NCI-H2107 treated with DMSO at 0.1 percent for 48 hours (cell line): ENCODE measurements around the gene SLC1A1.
"Not testable (repeated sequence)": the region's sequence is repeated elsewhere in the genome, so short reads cannot be mapped to it uniquely, and the experiment has no call there.

Source experiments
- DNase-seq: peaks from one replicate; lab custom pipeline; 2025; ENCODE audit not compliant: unreplicated experiment; lab: John Stamatoyannopoulos, UW

The SLC1A1 gene

GRCh38 chr9:4540425-4540824 lies 50.2 kb downstream of the SLC1A1 start:
- no peak for DNase-seq

GRCh38 chr9:4541281-4541680 lies 51.0 kb downstream of the SLC1A1 start:
- no peak for DNase-seq

GRCh38 chr9:4541856-4542255 lies 51.6 kb downstream of the SLC1A1 start:
- DNase-seq: no peak

GRCh38 chr9:4544714-4545113 lies 54.4 kb downstream of the SLC1A1 start:
- not testable (repeated sequence) for DNase-seq

GRCh38 chr9:4547016-4547415 lies 56.7 kb downstream of the SLC1A1 start:
- no peak for DNase-seq

GRCh38 chr9:4548811-4549725 lies 58.8 kb downstream of the SLC1A1 start:
- no peak for DNase-seq

GRCh38 chr9:4549751-4550295 lies 59.6 kb downstream of the SLC1A1 start:
- DNase-seq: no peak

GRCh38 chr9:4550777-4551484 lies 60.7 kb downstream of the SLC1A1 start:
- DNase-seq: no peak

- no peak for DNase-seq
Measured at GRCh38 chr9:4553951-4554381, 63.7 kb downstream of the SLC1A1 start.

- DNase-seq: peak; percentile 20
Measured at GRCh38 chr9:4555236-4555635, 65.0 kb downstream of the SLC1A1 start.

- DNase-seq: no peak
Measured at GRCh38 chr9:4558371-4558998, 68.2 kb downstream of the SLC1A1 start.

- DNase-seq: no peak
Measured at GRCh38 chr9:4559261-4560182, 69.3 kb downstream of the SLC1A1 start.

- no peak for DNase-seq
Measured at GRCh38 chr9:4563105-4563504, 72.8 kb downstream of the SLC1A1 start.

GRCh38 chr9:4566806-4567205 lies 76.5 kb downstream of the SLC1A1 start:
- DNase-seq: no peak

- no peak for DNase-seq
Measured at GRCh38 chr9:4567601-4568000, 77.3 kb downstream of the SLC1A1 start.

- DNase-seq: no peak
Measured at GRCh38 chr9:4569101-4569500, 78.8 kb downstream of the SLC1A1 start.

GRCh38 chr9:4572184-4572826 lies 82.0 kb downstream of the SLC1A1 start:
- DNase-seq: no peak

GRCh38 chr9:4573176-4573575 lies 82.9 kb downstream of the SLC1A1 start:
- DNase-seq: no peak

GRCh38 chr9:4573634-4574389 lies 83.5 kb downstream of the SLC1A1 start:
- peak; percentile 25 for DNase-seq
